ENCODE measurements around the gene OAF. TPM values are rescaled to one million over a fixed set of nuclear protein-coding genes. Genes with fewer than 3 reads are reported as not detected.

Gene OAF
- total and polyA plus RNA-seq, 2 of the 8 experiments (the other 6 are each of a cell fraction or from before 2014, with no cell fraction given): 1.3 to 1.5 TPM

DNA sequence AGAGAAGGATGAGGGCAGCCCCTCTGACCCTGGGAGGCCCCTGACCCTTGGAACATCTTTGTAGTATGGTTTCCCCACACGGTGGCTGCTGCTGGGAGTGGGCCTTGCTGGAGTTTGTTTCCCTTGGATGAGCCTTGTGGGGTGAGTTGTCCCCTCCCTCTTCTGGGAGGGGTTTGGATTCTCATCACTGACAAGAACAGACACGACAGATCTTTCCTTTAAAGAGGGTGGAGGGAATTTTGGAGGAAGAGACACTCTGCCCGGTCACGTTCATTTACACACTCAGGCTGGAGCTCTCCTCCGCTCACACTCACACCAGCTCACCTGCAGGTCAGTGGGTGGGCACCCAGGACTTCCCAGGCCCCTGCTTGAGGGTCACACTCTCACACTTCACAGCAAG lies 60.8 kb downstream of the OAF start (continued):
- TF ChIP-seq, protein P1, sequence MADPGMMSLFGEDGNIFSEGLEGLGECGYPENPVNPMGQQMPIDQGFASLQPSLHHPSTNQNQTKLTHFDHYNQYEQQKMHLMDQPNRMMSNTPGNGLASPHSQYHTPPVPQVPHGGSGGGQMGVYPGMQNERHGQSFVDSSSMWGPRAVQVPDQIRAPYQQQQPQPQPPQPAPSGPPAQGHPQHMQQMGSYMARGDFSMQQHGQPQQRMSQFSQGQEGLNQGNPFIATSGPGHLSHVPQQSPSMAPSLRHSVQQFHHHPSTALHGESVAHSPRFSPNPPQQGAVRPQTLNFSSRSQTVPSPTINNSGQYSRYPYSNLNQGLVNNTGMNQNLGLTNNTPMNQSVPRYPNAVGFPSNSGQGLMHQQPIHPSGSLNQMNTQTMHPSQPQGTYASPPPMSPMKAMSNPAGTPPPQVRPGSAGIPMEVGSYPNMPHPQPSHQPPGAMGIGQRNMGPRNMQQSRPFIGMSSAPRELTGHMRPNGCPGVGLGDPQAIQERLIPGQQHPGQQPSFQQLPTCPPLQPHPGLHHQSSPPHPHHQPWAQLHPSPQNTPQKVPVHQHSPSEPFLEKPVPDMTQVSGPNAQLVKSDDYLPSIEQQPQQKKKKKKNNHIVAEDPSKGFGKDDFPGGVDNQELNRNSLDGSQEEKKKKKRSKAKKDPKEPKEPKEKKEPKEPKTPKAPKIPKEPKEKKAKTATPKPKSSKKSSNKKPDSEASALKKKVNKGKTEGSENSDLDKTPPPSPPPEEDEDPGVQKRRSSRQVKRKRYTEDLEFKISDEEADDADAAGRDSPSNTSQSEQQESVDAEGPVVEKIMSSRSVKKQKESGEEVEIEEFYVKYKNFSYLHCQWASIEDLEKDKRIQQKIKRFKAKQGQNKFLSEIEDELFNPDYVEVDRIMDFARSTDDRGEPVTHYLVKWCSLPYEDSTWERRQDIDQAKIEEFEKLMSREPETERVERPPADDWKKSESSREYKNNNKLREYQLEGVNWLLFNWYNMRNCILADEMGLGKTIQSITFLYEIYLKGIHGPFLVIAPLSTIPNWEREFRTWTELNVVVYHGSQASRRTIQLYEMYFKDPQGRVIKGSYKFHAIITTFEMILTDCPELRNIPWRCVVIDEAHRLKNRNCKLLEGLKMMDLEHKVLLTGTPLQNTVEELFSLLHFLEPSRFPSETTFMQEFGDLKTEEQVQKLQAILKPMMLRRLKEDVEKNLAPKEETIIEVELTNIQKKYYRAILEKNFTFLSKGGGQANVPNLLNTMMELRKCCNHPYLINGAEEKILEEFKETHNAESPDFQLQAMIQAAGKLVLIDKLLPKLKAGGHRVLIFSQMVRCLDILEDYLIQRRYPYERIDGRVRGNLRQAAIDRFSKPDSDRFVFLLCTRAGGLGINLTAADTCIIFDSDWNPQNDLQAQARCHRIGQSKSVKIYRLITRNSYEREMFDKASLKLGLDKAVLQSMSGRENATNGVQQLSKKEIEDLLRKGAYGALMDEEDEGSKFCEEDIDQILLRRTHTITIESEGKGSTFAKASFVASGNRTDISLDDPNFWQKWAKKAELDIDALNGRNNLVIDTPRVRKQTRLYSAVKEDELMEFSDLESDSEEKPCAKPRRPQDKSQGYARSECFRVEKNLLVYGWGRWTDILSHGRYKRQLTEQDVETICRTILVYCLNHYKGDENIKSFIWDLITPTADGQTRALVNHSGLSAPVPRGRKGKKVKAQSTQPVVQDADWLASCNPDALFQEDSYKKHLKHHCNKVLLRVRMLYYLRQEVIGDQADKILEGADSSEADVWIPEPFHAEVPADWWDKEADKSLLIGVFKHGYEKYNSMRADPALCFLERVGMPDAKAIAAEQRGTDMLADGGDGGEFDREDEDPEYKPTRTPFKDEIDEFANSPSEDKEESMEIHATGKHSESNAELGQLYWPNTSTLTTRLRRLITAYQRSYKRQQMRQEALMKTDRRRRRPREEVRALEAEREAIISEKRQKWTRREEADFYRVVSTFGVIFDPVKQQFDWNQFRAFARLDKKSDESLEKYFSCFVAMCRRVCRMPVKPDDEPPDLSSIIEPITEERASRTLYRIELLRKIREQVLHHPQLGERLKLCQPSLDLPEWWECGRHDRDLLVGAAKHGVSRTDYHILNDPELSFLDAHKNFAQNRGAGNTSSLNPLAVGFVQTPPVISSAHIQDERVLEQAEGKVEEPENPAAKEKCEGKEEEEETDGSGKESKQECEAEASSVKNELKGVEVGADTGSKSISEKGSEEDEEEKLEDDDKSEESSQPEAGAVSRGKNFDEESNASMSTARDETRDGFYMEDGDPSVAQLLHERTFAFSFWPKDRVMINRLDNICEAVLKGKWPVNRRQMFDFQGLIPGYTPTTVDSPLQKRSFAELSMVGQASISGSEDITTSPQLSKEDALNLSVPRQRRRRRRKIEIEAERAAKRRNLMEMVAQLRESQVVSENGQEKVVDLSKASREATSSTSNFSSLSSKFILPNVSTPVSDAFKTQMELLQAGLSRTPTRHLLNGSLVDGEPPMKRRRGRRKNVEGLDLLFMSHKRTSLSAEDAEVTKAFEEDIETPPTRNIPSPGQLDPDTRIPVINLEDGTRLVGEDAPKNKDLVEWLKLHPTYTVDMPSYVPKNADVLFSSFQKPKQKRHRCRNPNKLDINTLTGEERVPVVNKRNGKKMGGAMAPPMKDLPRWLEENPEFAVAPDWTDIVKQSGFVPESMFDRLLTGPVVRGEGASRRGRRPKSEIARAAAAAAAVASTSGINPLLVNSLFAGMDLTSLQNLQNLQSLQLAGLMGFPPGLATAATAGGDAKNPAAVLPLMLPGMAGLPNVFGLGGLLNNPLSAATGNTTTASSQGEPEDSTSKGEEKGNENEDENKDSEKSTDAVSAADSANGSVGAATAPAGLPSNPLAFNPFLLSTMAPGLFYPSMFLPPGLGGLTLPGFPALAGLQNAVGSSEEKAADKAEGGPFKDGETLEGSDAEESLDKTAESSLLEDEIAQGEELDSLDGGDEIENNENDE (IDR thresholded peaks at IDR 0.05; ENCODE audit: insufficient replicate concordance, low read length): no peak
- TF ChIP-seq RXRA (IDR thresholded peaks at IDR 0.05; ENCODE audit: insufficient read depth, low read depth, low read length) (no peak), MAFK (IDR thresholded peaks at IDR 0.05; ENCODE audit: low read depth, low read length) (no peak), GTF2F1 (IDR thresholded peaks at IDR 0.05; ENCODE audit: borderline replicate concordance, low read depth, low read length) (no peak)

Data from H1 (cell line).